ENCODE data around the gene POU2F3.

DNA sequence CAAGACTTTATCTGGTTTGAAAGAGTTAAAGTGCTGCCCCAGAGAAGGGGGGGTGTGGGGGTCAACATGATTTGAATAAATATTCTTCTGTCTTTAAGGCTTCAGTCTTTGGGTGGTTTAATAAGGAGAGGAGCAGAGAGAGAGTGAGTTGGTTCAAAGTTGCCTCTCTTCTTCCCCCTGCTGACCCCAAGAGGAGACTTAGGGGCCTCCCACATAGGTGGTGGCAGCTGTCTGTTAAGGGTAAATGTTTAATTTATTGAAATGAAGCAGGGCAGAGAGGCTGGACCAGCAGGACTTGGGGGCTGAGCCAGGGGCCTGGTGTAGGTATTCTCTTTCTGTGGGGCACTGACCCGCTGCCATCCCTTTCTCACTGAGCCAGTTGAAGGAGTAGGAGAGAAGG is 5.5 kb downstream of the POU2F3 start:
- TF ChIP-seq POLR2A (IDR thresholded peaks at IDR 0.05; ENCODE audit: low read length) (no peak), GATA1 (IDR thresholded peaks at IDR 0.05; ENCODE audit: low read depth, low read length) (no peak)

All from erythroblast (primary cell).